ENCODE results near the gene RIC8A. TPM values are rescaled to one million over a fixed set of nuclear protein-coding genes. Genes with fewer than 3 reads are reported as not detected.
A peak's percentile ranks its signal among the peaks of the same experiment; 100 is the strongest.
"Not testable (repeated sequence)": the region's sequence is repeated elsewhere in the genome, so short reads cannot be mapped to it uniquely, and the experiment has no call there.

The RIC8A gene
- total RNA-seq, 1 donor from 2014 or later, result 135 TPM

DNA sequence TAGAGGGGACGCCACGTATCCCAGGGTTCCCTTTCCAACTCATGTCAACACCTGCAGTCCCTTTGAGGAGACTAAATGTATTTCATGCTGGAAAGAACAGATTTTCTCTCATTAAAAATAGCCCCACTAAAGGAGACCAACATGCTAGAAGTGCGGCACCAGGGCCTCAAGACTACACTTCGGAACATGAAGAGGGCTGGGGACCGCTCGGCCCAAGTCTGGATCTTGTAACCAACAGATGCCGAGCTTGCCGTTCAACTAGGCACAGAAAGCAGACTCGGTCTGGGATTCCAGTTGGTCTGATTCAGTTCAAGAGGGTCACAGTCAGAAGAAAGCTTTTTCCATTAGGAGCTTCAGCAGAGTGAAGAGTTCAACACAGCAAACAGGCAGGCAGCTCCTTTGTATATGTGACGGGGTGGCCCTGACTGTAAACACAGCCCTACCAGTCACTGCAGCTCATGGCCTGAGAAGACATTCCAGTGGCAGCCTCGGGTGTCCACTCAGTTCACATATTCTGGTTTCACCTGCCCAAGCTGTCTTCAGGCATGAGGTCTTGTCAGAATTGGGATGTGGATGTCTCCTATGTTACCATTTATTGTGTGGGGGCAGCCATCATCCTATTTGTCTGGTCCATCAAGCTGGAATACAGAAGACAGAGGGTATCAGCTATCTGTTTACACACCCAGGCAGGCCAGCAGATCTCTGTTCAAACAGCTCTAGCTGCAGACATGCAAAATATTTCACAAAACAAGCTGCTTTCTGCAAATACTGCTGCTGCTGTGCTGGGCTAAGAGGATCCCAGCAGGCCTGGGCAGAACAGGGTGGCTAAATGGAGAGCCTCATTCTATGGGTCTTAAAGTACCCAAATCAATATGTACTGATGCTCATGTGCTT, 8.8 kb downstream of the RIC8A start:
- no peak for DNase-seq (ENCODE audit: low spot score in 2 of 2)
- FAIRE-seq, result no peak

DNA sequence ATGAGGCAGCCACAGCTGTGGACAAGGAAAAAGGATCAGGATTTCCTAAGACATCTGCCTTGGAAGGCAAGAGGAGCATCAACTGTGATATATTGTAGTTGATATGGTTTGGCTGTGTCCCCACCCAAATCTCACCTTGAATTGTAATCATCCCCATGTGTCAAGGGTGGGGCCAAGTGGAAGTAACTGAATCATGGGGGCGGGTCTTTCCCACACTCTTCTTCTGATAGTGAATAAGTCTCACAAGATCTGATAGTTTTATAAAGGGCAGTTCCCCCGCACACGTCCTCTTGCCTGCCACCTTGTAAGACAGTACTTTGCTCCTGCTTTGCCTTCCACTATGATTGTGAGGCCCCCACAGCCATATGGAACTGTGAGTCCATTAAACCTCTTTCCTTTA, 10.2 kb downstream of the RIC8A start:
- no peak for FAIRE-seq
- DNase-seq (ENCODE audit: low spot score in 2 of 2), result no peak

DNA sequence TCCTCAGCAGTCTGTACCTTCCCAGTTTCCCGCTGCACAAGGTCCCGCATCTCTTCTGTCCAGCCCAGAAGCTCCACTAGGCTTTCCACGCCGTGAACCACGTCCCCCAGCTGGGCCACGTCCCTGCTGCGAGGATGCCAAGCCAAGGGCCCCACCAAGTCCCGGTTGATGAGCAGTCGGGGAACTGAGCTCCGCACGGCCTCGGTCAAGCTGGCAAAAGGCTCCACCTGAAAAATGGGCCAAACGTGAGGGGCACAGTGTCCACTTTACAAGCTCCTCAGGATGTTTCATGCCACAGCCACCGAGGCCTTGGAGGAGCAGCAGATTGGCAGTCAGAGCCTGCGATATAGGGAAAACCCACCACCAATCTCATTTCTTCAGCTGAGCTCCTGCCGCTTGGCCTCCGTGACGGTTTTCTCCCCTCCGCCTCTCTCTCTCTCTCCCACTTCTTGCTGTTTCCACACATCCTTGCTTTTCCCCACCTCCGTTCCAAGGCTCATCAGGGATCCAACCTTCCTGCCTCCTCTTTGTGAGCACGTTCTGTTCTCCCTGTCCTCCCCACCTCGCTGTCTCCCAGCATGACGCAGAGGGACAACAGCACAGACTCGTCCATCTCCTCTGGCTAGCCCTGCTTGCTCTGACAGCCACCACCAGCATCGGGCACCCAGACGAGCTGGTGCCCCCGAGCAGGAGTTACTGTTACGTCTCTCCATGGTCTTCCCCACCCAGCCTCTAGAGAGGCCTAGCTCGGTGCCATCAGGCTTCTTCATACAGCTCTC, 11.5 kb downstream of the RIC8A start:
- DNase-seq (ENCODE audit: low spot score in 2 of 2), result no peak
- FAIRE-seq, result no peak

DNA sequence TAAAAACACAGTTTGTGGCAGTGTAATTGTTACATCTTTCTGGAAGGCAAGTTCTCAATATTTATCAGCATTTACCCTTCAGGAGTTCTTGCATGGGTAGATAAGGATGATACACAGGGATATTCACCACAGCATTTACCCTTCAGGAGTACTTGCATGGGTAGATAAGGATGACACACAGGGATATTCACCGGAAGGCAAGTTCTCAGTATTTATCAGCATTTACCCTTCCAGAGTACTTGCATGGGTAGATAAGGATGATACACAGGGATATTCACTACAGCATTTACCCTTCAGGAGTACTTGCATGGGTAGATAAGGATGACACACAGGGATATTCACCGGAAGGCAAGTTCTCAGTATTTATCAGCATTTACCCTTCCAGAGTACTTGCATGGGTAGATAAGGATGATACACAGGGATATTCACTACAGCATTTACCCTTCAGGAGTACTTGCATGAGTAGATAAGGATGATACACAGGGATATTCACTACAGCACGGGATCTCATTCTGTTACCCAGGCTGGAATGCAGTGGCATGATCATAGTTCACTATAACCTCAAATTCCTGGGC, 13.2 kb downstream of the RIC8A start:
- not testable (repeated sequence) for DNase-seq (ENCODE audit: low spot score in 2 of 2); FAIRE-seq

DNA sequence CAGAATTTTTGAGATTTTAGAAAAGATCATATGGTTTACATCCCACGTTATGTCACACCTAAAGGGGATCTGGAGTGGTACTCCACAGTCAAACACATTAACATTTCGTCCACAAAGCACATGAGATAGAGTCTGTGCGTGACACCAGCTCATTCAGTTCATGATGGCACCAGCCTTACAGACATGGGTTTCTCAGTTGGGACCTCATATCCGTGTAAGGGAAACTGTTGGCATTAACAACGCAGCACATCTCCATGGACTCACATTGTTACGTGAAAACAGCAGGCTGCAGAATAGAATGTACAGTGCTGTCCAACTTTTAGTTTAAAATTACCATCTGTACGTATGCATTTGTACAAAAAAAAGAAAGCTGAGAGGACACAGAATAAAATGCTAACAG, 14.0 kb downstream of the RIC8A start:
- DNase-seq (ENCODE audit: low spot score in 2 of 2) (no peak), FAIRE-seq (no peak)

DNA sequence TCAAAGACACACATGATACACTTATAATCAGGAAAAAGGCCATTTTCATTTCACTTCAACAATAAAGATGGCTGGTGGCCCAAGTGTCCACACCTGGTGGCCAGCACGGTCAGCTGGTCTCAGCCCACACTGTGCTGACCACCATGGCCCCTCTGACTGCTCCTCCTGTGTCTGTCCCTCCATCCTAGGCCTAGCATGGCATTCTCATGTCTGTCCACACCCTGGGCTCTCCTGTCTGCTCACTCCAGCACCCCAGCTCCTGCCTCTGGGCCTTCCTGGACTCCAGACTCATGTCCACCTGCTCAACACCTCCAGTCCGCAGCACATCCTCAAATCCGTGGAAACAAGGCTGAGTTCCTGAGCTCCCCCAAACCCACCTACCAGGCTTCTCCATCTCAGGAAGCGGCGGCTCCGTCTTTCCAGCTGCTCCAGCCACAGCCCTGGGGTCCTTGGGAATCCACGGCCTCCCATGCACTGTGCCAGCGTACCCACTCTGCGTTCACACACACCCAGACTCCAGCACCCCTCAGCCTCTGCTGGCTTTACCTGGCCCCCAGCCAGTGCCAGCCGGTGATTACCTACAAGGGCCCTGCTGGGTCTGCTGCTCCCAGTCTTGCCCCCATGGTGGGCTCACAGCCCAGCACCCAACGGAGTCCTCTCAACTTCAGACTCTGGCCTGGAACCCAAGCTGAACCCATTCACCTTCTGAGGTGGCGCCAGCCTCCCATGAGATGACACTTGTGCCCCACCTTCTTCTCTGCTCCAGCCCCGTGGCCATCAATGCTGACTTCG, 14.7 kb downstream of the RIC8A start:
- no peak for DNase-seq (ENCODE audit: low spot score in 2 of 2)
- FAIRE-seq, result no peak

DNA sequence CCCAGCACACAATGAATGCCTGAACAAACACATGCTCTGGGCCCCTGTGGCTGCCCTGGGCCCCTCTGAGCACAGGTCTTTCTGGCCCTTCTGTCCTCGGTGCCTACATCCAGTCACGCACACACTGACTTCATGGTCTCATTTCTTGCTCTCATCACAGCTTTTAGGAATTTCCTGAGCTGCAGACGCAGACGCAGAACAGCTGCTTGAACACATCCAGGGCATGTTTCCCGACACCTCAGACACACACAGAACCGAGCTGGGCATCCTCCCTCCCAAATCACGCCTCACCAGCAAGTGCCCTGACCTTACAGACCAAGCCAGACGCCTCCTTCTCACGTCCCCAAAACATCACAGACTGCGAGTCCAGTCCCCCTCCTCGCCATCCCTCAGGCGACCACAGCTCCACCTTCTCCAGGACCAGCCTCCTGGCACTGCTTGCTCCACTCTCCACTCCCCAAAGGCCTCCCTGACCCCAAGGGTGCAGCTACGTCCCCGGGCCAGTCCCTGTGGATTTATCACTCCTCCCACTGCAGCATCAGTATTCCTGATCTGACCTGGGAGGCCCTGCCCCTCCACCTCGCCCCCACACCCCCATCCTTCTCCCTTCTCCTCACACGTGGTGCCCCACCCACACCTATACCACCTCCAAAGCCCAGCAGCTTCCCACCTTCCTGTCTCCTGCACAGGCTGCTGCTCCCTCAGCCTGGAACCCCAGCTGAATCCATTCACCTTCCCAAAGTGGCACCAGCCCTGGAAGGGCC, 15.7 kb downstream of the RIC8A start:
- DNase-seq (ENCODE audit: low spot score in 2 of 2) (no peak), FAIRE-seq (no peak)

DNA sequence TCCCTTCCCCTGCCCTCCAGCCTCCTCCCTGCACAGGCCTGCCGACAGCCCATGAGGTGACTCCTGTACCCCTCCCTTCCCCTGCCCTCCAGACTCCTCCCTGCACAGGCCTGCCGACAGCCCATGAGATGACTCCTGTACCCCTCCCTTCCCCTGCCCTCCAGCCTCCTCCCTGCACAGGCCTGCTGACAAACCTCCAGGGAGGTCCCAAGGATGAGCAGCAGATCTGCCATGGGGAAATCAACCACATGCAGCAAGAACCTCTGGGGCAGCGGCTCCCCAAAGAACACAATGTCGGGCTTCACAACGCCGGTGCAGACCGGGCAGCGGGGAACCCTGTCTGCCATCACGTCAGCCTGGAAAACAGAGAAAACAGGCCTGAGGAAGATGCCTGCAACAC, 16.4 kb downstream of the RIC8A start:
- DNase-seq (ENCODE audit: low spot score in 2 of 2) (no peak), FAIRE-seq (no peak)

DNA sequence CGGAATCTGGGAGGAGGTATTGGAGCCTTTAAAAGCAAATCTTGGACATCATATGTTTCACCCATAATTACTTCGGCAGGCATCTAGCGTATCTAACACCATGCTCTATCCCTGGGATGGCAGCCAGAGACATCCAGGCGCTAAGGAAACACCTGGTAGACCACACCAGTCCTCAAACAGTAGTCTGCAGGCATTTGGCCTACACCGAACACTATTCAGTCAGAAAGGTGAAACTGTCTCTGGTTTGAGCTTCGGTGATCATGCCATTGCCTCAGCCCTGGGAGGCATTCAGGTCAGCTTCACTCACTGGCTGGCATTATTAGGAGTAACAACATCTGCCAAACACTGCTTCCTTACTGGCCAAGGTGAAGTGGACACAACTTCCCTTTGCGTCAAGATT, 16.9 kb downstream of the RIC8A start:
- FAIRE-seq, result no peak

DNA sequence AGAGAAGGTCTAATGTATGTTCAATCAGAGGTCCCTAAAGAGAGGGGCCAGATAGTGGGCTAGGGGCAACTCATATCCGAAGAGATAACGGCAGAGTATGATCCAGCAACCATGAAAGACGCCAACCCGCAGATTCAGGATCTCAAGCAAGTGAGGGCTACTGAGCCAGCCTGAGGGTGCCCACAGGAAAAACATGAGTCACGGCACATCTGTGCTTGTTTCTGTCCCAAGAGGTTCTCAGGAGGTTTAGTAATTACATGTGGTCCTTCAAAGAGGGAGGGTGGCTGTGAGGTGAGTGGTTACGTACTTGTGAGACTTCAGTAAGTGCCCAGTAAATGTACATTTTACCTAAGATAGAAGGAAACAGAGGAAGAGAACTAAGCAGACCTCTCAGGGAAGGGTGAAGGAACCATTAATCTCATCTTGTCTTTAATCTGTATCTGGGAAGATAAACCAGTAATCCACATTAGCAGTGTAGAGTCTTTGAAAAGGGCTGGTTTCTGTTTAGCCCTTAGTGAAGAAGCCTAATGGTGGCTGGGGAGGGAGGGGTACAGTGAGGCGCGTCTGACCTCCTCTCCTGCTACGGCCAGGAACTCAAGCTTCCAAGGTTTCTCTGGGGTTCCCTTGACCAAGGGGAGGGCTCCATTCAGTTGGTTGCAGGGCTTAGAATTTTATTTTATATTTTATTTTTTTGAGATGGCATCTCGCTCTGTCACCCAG, 18.4 kb downstream of the RIC8A start:
- no peak for FAIRE-seq
- no peak for DNase-seq (ENCODE audit: low spot score in 2 of 2)

More for the DNA sequence above, 16.9 kb downstream of the RIC8A start:
- no peak for DNase-seq (ENCODE audit: low spot score in 2 of 2)

DNA sequence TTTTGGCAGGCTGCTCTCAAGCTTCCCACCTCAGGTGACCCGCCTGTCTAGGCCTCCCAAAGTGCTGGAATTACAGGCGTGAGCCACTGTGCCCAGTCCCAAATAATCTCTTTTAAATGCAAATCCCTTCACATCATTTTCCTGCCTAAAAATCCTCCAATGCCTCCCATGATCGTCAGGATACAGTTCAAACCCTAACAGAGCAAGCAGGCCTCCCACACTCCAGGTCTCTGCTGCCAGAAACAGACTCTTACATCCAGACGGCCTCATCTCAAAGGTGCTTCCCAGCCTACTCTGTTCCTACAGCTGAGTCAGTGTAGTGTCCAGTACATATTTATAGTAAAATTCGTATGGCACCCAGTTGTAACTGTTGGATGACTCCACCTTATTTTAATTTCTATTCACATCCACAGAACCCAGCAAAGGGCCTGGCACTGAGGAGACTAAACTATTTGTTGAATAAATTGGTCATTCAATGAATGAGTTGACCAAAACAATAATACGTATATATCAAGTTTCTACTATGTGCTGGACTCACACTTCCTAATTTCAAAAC, 20.4 kb downstream of the RIC8A start:
- DNase-seq (ENCODE audit: low spot score in 2 of 2) (no peak), FAIRE-seq (no peak)

DNA sequence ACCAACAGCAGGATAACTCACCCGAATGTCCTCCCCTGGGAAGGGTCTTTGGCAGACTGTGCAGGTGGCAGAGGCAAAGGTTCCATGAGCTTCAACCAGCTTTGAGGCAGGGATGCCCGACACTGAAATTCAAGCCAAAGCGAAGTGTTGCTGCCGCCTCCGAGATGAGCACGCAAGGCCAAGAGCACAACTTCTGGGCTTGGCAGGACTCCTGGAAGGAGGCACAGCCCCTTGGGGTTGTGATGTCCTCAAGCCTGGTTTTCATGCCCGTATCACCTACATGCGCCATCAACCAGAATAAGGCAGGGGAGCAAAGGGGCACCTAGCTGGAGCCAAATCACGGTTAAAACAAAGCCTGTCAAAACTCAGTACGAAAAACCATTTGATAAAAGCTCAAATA, 22.9 kb downstream of the RIC8A start:
- no peak for DNase-seq (ENCODE audit: low spot score in 2 of 2)
- FAIRE-seq, result no peak

DNA sequence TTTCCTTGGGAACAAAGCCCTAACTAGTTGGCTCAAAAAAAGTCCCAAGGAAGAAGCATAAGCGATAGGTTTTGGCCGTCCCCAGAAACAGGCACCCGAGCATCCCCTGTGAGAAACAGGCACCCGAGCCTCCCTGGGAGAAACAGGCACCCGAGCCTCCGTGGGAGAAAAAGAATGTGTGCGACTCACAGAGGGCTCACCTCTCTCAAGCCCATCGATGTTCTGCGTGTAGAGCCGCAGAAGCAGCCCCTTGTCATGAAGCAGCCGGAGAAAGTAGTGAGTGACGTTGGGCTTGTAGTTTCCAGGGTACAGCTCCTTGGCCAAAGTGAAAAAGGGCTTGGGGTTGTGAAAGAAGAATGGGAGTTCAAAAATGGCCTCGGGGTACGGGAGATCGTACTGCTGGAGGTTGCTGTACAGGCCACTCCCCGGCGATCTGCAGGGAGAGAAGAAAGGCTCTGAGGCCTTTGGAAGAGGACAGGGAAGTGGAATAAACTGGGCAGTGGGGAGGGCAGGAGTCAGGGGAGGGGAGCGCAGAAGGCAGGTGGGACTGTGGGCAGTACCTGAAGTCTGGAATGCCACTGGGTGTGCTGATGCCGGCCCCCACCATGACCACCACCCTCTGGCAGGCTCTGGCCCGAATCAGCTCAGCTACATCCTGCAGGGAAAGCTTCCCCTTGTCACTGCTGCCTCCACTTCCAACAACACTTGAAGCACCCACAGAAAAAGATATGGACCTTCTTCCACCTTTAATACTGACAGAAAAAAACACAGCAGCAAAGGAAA, 25.5 kb downstream of the RIC8A start:
- no peak for FAIRE-seq

DNA sequence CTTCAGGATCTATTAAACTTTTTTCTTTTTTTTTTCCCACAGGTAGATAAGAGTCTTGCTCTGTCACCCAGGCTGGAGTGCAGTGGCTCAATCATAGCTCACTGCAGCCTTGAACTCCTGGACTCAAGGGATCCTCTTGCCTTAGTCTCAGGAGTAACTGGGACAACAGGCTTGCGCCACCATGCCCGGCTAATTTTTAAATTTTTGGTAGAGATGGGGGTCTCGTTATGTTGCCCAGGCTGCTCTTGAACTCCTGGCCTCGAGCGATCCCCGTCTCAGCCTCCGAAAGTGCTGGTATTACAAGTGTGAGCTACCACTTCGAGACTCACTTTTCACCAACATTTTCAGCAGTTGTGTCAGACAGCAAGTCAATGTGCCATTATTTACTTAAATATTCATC, 27.7 kb downstream of the RIC8A start:
- DNase-seq (ENCODE audit: low spot score in 2 of 2), result no peak
- no peak for FAIRE-seq

More for the DNA sequence above, 25.5 kb downstream of the RIC8A start:
- DNase-seq (ENCODE audit: low spot score in 2 of 2), result no peak

DNA sequence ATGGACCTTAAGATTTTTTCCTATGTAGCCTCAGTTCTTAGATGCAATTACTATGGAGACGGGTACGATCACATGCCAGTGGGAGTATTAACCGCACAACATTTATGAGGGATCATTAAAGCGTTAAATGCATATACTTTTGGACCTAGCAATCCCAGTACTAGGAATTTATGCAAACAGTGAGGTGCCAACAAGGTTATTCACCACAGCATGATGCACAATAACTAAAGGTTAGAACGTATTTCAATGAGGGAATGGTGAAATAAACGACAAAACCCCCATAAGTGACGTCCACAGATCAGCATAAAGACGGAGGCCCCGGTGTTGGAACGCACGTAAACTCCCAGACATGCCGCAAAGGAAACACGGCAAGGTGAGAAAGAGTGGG, 28.1 kb downstream of the RIC8A start:
- FAIRE-seq (no peak), DNase-seq (ENCODE audit: low spot score in 2 of 2) (no peak)

DNA sequence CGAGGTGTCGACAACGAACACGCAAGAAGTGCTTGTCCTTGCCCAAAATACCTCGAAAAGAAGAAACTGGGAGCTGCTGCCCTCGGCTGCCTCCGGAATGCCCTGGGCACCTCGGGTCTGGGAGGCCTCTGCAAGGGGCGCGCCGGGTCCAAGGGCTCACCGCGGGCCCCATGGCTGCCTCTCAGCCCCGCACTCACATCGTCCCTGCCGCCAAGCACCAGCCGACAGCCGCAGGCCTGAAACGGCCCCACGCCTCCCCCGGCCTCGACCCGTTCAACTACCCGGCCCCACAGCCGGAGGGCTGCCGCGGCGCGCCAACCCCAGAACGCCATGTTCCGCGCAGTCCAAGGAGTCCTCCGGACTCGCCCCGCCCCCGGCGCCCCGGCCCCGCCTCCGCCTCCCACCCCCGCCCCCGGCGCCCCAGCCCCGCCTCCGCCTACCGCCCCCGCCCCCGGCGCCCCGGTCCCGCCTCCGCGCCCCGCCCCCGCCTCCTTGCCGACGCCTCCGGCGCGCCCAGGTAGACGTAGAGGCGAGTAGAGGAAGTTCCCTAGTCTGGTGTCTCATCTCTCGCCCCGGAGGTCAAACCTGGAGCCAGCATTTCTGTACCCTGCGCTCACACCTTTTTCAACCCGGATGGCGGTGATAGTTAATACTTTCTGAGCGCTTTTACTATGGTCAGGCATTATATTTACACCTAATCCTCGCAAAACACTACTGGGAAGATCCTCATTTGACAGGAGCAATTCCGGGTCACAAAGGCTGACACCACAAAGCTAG, 28.7 kb downstream of the RIC8A start, which contains the start of gene SIRT3:
TSS of gene SIRT3 (minus strand) at position 346 of the 777 bp plus-strand sequence. CDS start at position 332, 14 bp downstream.
- DNase-seq (ENCODE audit: low spot score in 2 of 2) (peak; percentile 96), FAIRE-seq (no peak)
